ENCODE results near the gene TIGD2. TPM values are rescaled to one million over a fixed set of nuclear protein-coding genes. Genes with fewer than 3 reads are reported as not detected.

TIGD2 gene

Small RNAs within 50 kb of the gene (small RNA-seq; reads per million reads assigned to genes)
- not detected for gene RNU6-907P (ENCODE audit: insufficient read depth)
